IMR-90 (cell line): ENCODE measurements around the gene SLCO3A1. TPM values are rescaled to one million over a fixed set of nuclear protein-coding genes. Genes with fewer than 3 reads are reported as not detected.

Experiments used
- ATAC-seq: fragments of 200-7000 bp; cut with Tn5 transposase; 2 replicates; pipeline ENCODE4 v1.9.1; 2020; ENCODE audit warnings: low read depth, mild to moderate bottlenecking, moderate library complexity
- BruUV-seq: library from RNA; stranded (reverse); fragments of 400-500 nt; replicated peaks from 2 replicates; lab custom pipeline; 2021; lab: Mats Ljungman, UMichigan
- CTCF ChIA-PET: fragments of 300-600 bp; formaldehyde crosslinking; extraction: SDS; loops from one replicate; lab custom pipeline; 2021; ENCODE audit warnings: antibody characterized with exemption; lab: Yijun Ruan, JAX
- POLR2A ChIA-PET: fragments of 300-600 bp; sonication (Branson Sonifier 250); formaldehyde crosslinking; loops from one replicate; lab custom pipeline; 2022; ENCODE audit warnings: antibody characterized with exemption; ENCODE audit not compliant: unreplicated experiment; lab: Charles Lee
- DNase-seq: peaks from one replicate; pipeline ENCODE4 v3.0.0; 2013
- H2AFZ ChIP-seq: replicated peaks from 2 replicates; pipeline ENCODE3; 2013; ENCODE audit warnings: low read length, mild to moderate bottlenecking; ENCODE audit not compliant: poor library complexity
- H2AK5ac ChIP-seq: 2 replicates; pipeline ENCODE4 v1.6.1; 2013; ENCODE audit warnings: low read depth, low read length, inconsistent platforms
- H2AK9ac ChIP-seq: replicated peaks from 2 replicates; pipeline ENCODE3; 2013; ENCODE audit warnings: mild to moderate bottlenecking, low read depth, low read length, moderate library complexity; ENCODE audit not compliant: poor library complexity
- H2BK120ac ChIP-seq: 2 replicates; pipeline ENCODE4 v1.6.1; 2013; ENCODE audit warnings: low read depth, low read length, inconsistent platforms
- H2BK15ac ChIP-seq: 3 replicates; pipeline ENCODE4 v1.6.1; 2013; ENCODE audit warnings: low read depth, low read length, inconsistent platforms
- H2BK20ac ChIP-seq: 2 replicates; pipeline ENCODE4 v1.6.1; 2013; ENCODE audit warnings: low read depth, mild to moderate bottlenecking, inconsistent platforms, low read length, moderate library complexity
- H2BK5ac ChIP-seq: 2 replicates; pipeline ENCODE4 v1.6.1; 2013; ENCODE audit warnings: mild to moderate bottlenecking, low read depth, low read length, inconsistent platforms; ENCODE audit not compliant: poor library complexity, severe bottlenecking
- H3K14ac ChIP-seq: replicated peaks from 2 replicates; pipeline ENCODE4 v1.6.1; 2013; ENCODE audit warnings: low read depth, low read length, inconsistent platforms
- H3K18ac ChIP-seq: 2 replicates; pipeline ENCODE4 v1.6.1; 2013; ENCODE audit warnings: low read depth, low read length, control low read depth
- H3K23ac ChIP-seq: 2 replicates; pipeline ENCODE4 v1.6.1; 2013; ENCODE audit warnings: low read depth, low read length, inconsistent platforms
- H3K27ac ChIP-seq: 2 replicates; pipeline ENCODE4 v1.5.1; 2013; ENCODE audit warnings: mild to moderate bottlenecking, control low read depth, low read length; ENCODE audit not compliant: insufficient read depth
- H3K27me3 ChIP-seq: 2 replicates; pipeline ENCODE4 v1.6.1; 2013; ENCODE audit warnings: low read length; ENCODE audit not compliant: control insufficient read depth, insufficient read depth
- H3K36me3 ChIP-seq: 2 replicates; pipeline ENCODE4 v1.6.1; 2013; ENCODE audit warnings: low read length, mixed read lengths; ENCODE audit not compliant: control insufficient read depth, insufficient read depth
- H3K4ac ChIP-seq: 2 replicates; pipeline ENCODE4 v1.6.1; 2013; ENCODE audit warnings: low read depth, low read length, inconsistent platforms
- H3K4me1 ChIP-seq: 2 replicates; pipeline ENCODE4 v1.6.1; 2013; ENCODE audit warnings: low read length, mixed read lengths; ENCODE audit not compliant: control insufficient read depth, insufficient read depth
- H3K4me2 ChIP-seq: 2 replicates; pipeline ENCODE4 v1.6.1; 2013; ENCODE audit warnings: low read depth, mild to moderate bottlenecking, control low read depth, low read length, moderate library complexity
- H3K4me3 ChIP-seq: 2 replicates; pipeline ENCODE4 v1.5.1; 2013; ENCODE audit warnings: low read depth, mild to moderate bottlenecking, control low read depth, low read length, moderate library complexity; ENCODE audit not compliant: insufficient read depth
- H3K56ac ChIP-seq: 2 replicates; pipeline ENCODE4 v1.6.1; 2013; ENCODE audit warnings: low read length, inconsistent platforms; ENCODE audit not compliant: insufficient read depth; ENCODE audit errors: extremely low read depth
- H3K79me1 ChIP-seq, 2 experiments: 2 replicates each; pipeline ENCODE4 v1.6.1; 2013; ENCODE audit warnings: low read length in 2 of 2, inconsistent platforms in 1 of 2, low read depth in 1 of 2
- H3K9ac ChIP-seq: 2 replicates; pipeline ENCODE4 v1.6.1; 2013; ENCODE audit warnings: low read depth, low read length, control low read depth
- H3K9me1 ChIP-seq: 2 replicates; pipeline ENCODE4 v1.6.1; 2013; ENCODE audit warnings: low read length, inconsistent platforms; ENCODE audit not compliant: insufficient read depth
- H3K9me3 ChIP-seq: 2 replicates; pipeline ENCODE4 v1.6.1; 2013; ENCODE audit warnings: low read length; ENCODE audit not compliant: control insufficient read depth, insufficient read depth
- H4K20me1 ChIP-seq: 2 replicates; pipeline ENCODE4 v1.6.1; 2013; ENCODE audit warnings: low read length, inconsistent platforms; ENCODE audit not compliant: insufficient read depth
- H4K5ac ChIP-seq: 2 replicates; pipeline ENCODE4 v1.6.1; 2013; ENCODE audit warnings: mild to moderate bottlenecking, low read depth, low read length, control low read depth
- H4K8ac ChIP-seq, 2 experiments: 2 replicates each; pipeline ENCODE4 v1.6.1; 2013; ENCODE audit warnings: low read depth in 2 of 2, low read length in 2 of 2, control low read depth in 1 of 2, inconsistent platforms in 1 of 2
- H4K91ac ChIP-seq: 2 replicates; pipeline ENCODE4 v1.6.1; 2013; ENCODE audit warnings: low read depth, low read length, inconsistent platforms; ENCODE audit not compliant: insufficient read depth
- BHLHE40 ChIP-seq: fragments of 150-350 bp; IDR thresholded peaks from 2 replicates; pipeline ENCODE4 v1.6.1; 2016; ENCODE audit warnings: mild to moderate bottlenecking, low read depth, low read length
- CEBPB ChIP-seq: IDR thresholded peaks from 2 replicates; pipeline ENCODE4 v1.6.1; 2012; ENCODE audit warnings: low read depth, low read length, improper control_type of control experiment
- CHD1 ChIP-seq: IDR thresholded peaks from 2 replicates; pipeline ENCODE4 v1.6.1; 2012; ENCODE audit warnings: low read depth, low read length, improper control_type of control experiment
- FOS ChIP-seq: fragments of 150-350 bp; IDR thresholded peaks from 2 replicates; pipeline ENCODE4 v1.6.1; 2016; ENCODE audit warnings: low read depth, low read length
- MAFK ChIP-seq: IDR thresholded peaks from 2 replicates; pipeline ENCODE4 v1.6.1; 2012; ENCODE audit warnings: low read depth, low read length, improper control_type of control experiment
- MAZ ChIP-seq: IDR thresholded peaks from 2 replicates; pipeline ENCODE4 v1.6.1; 2012; ENCODE audit warnings: low read depth, mild to moderate bottlenecking, low read length, improper control_type of control experiment, moderate library complexity, borderline replicate concordance
- MXI1 ChIP-seq: IDR thresholded peaks from 2 replicates; pipeline ENCODE4 v1.6.1; 2012; ENCODE audit warnings: low read depth, mild to moderate bottlenecking, low read length, moderate library complexity, borderline replicate concordance
- NFE2L2 ChIP-seq: fragments of 150-350 bp; IDR thresholded peaks from 2 replicates; pipeline ENCODE4 v1.6.1; 2016; ENCODE audit warnings: low read depth, mild to moderate bottlenecking, low read length
- POLR2A ChIP-seq: IDR thresholded peaks from 2 replicates; pipeline ENCODE4 v1.6.1; 2012; ENCODE audit warnings: mild to moderate bottlenecking, low read depth, low read length
- RAD21 ChIP-seq: IDR thresholded peaks from 2 replicates; pipeline ENCODE4 v1.6.1; 2012; ENCODE audit warnings: low read length, improper control_type of control experiment
- RCOR1 ChIP-seq: IDR thresholded peaks from 2 replicates; pipeline ENCODE4 v1.6.1; 2012; ENCODE audit warnings: mild to moderate bottlenecking, low read length, improper control_type of control experiment; ENCODE audit not compliant: insufficient replicate concordance
- RFX5 ChIP-seq: IDR thresholded peaks from 2 replicates; pipeline ENCODE4 v1.8.0; 2012; ENCODE audit warnings: low read depth, mild to moderate bottlenecking, low read length, moderate library complexity
- SMC3 ChIP-seq: fragments of 150-350 bp; IDR thresholded peaks from 2 replicates; pipeline ENCODE4 v1.6.1; 2016; ENCODE audit warnings: low read depth, mild to moderate bottlenecking, antibody characterized with exemption, low read length, moderate library complexity
- WGBS, 2 experiments: methylation state at CpG; one replicate each; pipeline versions ENCODE4 v1.1.5 to v1.1.7; 2013; ENCODE audit warnings: missing lambda C conversion rate in 2 of 2; ENCODE audit not compliant: insufficient read length in 1 of 2; ENCODE audit errors: extremely low coverage in 2 of 2; 5-methylcytosine and 5-hydroxymethylcytosine counted together
- dilution Hi-C: fragments of 300-500 bp; cut with HindIII; formaldehyde crosslinking; loops from one replicate; pipeline ENCODE4 v1.14.3; 2018; ENCODE audit warnings: low sequenced_read_pairs; ENCODE audit not compliant: unreplicated experiment
- in situ Hi-C: fragments of 300-500 bp; cut with MboI; formaldehyde crosslinking; loops from 3 replicates; pipeline ENCODE4 v1.14.3; 2019; ENCODE audit warnings: low sequenced_read_pairs, inconsistent platforms, mixed read lengths
- intact Hi-C: fragments of 100-400 bp; cut with micrococcal nuclease; formaldehyde crosslinking; loops from 2 replicates; pipeline ENCODE4 v1.10.0; 2022
- polyA plus RNA-seq, 3 experiments: library from polyadenylated mRNA; depleted of rRNA; stranded (reverse); fragments of >200 nt; gene quantifications; 2 replicates each; pipeline ENCODE4 v1.2.3, GENCODE V29; 2012; ENCODE audit warnings: low replicate concordance in 1 of 3
- total RNA-seq: library from RNA; depleted of rRNA; stranded (reverse); fragments of >200 nt; gene quantifications from 2 replicates; pipeline ENCODE4 v1.2.3, GENCODE V29; 2012
- TF ChIP-seq, protein P1 (sequence below): conservative IDR thresholded peaks from 2 replicates; pipeline ENCODE4 v1.5.1; 2012; ENCODE audit warnings: mild to moderate bottlenecking, low read depth, low read length, improper control_type of control experiment
- TF ChIP-seq, protein P2 (sequence below): fragments of 150-350 bp; IDR thresholded peaks from 2 replicates; pipeline ENCODE4 v1.6.1; 2016; ENCODE audit warnings: low read depth, mild to moderate bottlenecking, low read length, moderate library complexity, borderline replicate concordance
- TF ChIP-seq, protein P3 (sequence below): fragments of 150-350 bp; IDR thresholded peaks from 2 replicates; pipeline ENCODE4 v1.6.1; 2017; ENCODE audit warnings: mild to moderate bottlenecking, antibody characterized with exemption, low read length, low read depth

The SLCO3A1 gene
- total and polyA plus RNA-seq, 2 of the 4 experiments (the other 2 are of a cell fraction) = 4.7 to 8.1 TPM

DNA sequence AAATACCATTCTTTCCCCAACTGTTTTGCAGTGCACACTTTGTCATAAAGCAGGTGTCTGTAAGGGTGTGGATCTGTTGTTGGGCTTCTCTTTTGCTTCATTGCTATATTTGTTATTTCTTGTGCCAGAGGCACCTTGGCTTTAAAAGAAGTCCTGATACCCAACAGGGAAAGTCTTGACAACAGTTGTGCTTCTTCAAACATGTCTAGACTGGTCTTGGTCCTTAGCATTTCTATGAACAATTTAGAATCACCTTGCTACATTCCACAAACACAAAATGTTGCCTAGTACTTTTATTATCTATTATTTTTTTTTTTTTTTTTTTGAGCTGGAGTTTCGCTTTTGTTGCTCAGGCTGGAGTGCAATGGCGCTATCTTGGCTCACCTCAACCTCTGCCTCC, 233.7 kb downstream of the SLCO3A1 start:
- in situ Hi-C loops (no loop called here), dilution Hi-C loops (no loop called here), intact Hi-C loops (loop anchor here (10.0 kb wide), 1 partner anchor 1032 kb away; no protein-coding TSS in a partner anchor)
- Histone ChIP-seq H3K18ac (no peak overlapping the region), H2BK120ac (no peak overlapping the region), H2BK15ac (no peak overlapping the region), H3K79me1 (no peaks in the 10 kb centered on the region), H3K36me3 (no peaks in the 10 kb centered on the region), H3K9ac (no peak overlapping the region), H3K56ac (no peak overlapping the region), H2AK5ac (no peak overlapping the region), H4K20me1 (no peaks in the 10 kb centered on the region), H3K9me1 (no peaks in the 10 kb centered on the region), H2BK5ac (no peak overlapping the region), H3K23ac (no peak overlapping the region), H3K9me3 (no peaks in the 10 kb centered on the region), H2AK9ac (no peak overlapping the region), H4K91ac (no peak overlapping the region), H4K5ac (no peak overlapping the region), H3K4ac (no peak overlapping the region), H3K4me2 (no peak overlapping the region), H4K8ac (no peak overlapping the region), H2BK20ac (no peak overlapping the region), H2AFZ (no peak overlapping the region), H3K4me1 (no peaks in the 10 kb centered on the region), H3K4me3 (no peak overlapping the region), H3K14ac (no peak overlapping the region), H3K27ac (no peak overlapping the region), H3K27me3 (no peaks in the 10 kb centered on the region)
- CTCF ChIA-PET = no interaction called here
- WGBS, 2 experiments = no CpG with 5 or more reads among the region's 2 CpGs
- TF ChIP-seq, protein P1, sequence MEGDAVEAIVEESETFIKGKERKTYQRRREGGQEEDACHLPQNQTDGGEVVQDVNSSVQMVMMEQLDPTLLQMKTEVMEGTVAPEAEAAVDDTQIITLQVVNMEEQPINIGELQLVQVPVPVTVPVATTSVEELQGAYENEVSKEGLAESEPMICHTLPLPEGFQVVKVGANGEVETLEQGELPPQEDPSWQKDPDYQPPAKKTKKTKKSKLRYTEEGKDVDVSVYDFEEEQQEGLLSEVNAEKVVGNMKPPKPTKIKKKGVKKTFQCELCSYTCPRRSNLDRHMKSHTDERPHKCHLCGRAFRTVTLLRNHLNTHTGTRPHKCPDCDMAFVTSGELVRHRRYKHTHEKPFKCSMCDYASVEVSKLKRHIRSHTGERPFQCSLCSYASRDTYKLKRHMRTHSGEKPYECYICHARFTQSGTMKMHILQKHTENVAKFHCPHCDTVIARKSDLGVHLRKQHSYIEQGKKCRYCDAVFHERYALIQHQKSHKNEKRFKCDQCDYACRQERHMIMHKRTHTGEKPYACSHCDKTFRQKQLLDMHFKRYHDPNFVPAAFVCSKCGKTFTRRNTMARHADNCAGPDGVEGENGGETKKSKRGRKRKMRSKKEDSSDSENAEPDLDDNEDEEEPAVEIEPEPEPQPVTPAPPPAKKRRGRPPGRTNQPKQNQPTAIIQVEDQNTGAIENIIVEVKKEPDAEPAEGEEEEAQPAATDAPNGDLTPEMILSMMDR = no peak
- no peak for TF ChIP-seq CHD1
- TF ChIP-seq SMC3 = no peak
- TF ChIP-seq, protein P2, sequence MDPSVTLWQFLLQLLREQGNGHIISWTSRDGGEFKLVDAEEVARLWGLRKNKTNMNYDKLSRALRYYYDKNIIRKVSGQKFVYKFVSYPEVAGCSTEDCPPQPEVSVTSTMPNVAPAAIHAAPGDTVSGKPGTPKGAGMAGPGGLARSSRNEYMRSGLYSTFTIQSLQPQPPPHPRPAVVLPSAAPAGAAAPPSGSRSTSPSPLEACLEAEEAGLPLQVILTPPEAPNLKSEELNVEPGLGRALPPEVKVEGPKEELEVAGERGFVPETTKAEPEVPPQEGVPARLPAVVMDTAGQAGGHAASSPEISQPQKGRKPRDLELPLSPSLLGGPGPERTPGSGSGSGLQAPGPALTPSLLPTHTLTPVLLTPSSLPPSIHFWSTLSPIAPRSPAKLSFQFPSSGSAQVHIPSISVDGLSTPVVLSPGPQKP = no peak
- TF ChIP-seq MAFK = no peak
- TF ChIP-seq BHLHE40 = no peak
- TF ChIP-seq RAD21 = no peak
- no peak for TF ChIP-seq MXI1
- no peak for TF ChIP-seq RFX5
- no peak for TF ChIP-seq FOS
- TF ChIP-seq RCOR1 = no peak
- TF ChIP-seq, protein P3, sequence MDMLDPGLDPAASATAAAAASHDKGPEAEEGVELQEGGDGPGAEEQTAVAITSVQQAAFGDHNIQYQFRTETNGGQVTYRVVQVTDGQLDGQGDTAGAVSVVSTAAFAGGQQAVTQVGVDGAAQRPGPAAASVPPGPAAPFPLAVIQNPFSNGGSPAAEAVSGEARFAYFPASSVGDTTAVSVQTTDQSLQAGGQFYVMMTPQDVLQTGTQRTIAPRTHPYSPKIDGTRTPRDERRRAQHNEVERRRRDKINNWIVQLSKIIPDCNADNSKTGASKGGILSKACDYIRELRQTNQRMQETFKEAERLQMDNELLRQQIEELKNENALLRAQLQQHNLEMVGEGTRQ = no peak
- no peak for TF ChIP-seq CEBPB
- no peak for TF ChIP-seq MAZ
- no peak for TF ChIP-seq POLR2A
- TF ChIP-seq NFE2L2 = no peak
- POLR2A ChIA-PET = interaction anchor here (0.5 kb wide), 1 partner anchor 829 kb away, joined by 4 read pairs; no protein-coding TSS in a partner anchor
- DNase-seq = no peak
- no peak for ATAC-seq
- no TSS peak for BruUV-seq
